ENCODE data around the gene PEPD. TPM values are rescaled to one million over a fixed set of nuclear protein-coding genes. Genes with fewer than 3 reads are reported as not detected.

The PEPD gene
- polyA plus RNA-seq, 5 donors = 39.9 to 57.4 (median 43.1) TPM

DNA sequence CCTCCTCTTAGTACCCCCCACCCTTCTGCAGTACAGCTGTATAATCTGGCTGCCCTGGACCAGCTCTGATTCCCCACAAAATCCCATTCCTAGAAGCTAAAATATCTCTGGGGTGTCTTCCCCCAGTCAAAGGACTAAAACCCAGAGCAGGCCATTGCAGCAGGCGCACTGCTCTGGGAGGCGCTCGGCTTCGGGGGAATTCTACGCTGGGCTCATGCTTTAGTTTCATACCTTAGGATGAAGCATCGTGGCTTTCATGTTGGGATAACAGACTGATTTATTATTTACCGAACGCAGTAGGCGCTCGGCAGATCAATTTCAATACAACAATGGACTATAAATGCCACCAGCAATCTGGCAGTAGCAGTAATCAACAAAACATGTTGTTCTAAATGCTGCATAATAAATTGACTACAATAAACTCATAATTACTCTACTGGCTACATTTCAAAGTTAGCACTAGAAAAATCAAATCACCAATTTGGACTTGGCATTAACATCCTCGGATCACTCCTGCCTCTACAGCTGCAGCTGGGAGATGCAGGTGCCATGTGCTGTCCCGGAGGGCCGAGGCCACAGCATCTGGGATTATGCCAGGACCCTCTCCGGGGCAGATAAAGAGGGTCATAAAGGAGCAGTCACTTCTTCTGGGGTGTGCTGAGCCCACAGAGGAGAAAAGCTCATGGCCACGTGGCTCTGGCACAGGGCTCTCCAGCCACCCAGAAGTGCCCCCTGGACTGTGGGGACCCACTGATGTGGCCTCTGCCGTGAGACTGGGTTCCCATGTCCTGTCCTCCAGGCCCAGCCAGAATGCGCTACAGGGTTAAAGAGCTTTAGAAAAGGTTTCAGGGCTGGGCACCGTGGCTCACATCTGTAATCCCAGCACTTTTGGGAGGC is 112.8 kb downstream of the PEPD start:
- no peak for DNase-seq

DNA sequence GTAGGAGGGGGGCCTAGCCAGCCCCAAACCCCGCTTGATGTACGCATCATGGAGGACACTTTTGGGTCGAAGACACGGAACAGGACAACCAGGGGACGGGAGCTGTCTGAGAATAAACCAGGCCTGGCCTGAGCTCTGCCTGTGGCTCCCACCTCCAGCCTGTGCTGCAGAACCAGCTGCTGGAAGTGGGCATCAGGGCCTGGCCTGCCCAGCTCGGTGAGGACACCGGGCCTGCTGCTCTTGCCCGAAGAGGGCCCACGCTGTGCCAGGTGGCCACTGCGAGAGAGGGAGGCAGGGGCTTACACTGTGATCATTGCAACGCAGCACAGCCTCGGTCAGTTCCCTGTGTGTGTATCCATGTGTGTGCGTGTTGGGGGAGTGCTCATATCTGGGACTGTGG is 113.5 kb downstream of the PEPD start:
- no peak for DNase-seq

DNA sequence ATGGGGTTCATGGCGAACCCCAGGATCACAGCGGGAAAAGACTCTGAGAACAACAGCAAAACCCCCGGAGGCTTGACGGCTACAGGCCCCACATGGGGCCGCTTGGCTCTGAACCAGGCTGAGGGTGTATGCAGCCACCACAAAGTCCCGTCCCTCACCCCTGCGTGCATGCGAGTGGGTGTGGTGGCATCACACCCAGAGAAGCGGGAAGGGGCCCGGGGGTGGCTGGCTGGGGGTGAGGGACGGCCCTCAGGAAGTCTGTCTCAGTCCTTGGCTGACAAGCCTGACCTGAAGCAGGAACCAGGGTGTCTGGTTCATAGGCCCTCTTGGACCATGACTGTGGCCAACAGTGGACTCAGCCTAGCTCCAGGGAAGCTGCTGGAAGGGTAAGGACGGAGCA is 113.9 kb downstream of the PEPD start:
- DNase-seq = no peak

DNA sequence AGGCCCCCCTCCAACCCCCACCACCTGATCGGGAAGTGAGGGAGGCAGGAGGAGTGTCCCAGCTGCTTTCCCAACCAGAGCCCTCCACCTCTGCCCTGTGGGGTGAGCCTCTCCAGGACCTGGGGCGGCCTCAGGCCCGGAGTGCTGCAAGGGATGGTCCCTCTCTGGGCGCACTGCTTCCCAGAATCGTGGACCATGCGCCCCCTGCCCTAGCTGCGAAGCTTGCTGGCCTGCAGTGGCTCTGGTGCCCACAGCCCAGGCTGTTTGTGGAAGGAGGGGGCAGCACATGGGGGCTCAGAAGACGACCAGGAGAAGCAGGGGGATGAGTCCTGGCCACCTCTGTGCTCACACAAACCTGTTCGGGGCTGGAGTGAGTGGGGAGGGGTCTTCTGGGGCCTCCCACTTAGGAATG is 114.4 kb downstream of the PEPD start:
- no peak for DNase-seq

DNA sequence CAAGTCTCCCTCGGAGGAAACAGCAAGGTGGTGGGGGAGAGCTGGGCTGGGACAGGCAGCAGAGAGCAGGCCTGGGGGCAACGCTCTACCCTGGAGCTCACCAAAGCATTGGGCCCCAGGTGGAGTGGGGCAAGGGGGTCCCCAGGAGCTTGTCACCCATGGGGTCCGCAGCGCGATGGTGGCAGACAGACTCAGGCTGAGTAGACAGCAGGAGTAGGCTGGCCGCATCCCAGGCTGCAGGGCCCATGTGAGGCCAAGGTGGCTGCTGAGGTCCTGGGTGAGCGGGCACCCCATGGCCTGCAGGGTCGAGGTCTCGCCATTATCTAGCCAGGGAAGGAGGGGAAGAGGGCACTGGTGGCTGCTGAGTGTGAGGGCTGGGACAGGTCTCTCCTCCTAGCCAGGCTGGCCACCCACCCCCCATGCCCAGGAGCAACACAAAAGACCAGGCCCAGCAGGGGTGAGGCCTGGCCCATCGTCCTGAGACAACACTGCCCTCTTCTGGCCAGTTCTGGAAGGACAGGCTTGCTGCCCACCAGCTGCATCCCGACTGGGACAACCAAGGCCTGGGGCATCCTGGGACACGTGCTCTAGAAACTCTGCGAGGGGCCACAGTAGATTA is 115.0 kb downstream of the PEPD start:
- peak; percentile 52 to 68 for DNase-seq

DNA sequence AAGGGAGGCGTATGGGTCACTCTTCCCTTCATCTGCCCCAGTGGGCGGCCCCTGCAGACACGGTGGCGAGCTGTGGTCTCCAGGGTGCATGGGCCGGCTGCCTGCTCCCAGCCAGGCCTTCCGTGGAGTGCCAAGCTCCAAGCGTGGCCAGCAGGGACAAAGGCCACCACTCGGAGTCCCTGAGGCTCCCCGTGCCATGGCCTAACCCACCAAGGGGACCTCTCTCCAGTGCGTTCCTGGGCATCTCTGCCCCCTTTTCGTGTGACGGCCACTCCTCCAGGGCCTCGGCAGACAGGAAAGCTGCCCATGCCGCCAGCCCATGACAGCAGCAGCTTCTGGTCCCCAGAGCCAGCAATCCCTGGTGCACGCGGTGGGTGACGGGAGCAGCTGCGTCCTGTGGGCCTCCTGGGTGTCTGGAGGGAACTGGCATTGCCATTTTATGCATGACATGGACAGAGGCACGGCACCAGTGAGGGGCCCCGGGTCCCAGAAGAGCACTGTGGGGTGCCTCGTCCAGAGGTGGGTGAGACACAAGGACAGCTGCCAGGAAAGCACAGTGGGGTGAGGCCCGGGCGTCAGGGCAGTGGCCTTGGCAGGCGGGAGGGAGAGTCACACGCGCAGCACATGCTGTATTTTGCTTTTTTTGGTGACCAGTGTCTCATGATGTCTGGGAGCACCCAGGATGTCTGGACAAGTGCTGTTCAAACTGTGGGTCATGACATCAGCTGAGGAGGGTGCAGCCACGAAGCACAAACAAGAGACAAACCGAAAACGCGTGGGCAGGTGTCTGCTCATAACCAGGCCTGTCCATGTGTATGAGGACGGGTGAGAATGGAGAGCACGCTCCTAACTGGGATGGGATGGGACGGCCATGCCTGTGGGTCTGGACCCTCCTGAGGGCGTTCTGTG is 115.8 kb downstream of the PEPD start:
- no peak for DNase-seq

DNA sequence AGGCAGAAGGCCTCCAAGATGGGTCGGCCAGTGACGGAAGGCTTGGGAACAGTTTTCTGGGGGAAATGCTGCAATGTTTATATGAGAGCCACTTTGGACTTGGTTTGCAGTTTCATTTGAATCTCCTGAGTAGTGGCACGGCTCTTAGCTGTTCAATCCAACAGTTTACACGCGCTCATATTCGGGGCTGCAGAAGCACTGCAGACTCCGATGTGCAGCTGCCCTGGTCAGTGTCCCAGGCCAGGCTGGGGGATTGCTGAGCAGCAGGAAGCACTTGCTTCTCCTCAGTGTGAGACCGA is 116.4 kb downstream of the PEPD start:
- no peak for DNase-seq

DNA sequence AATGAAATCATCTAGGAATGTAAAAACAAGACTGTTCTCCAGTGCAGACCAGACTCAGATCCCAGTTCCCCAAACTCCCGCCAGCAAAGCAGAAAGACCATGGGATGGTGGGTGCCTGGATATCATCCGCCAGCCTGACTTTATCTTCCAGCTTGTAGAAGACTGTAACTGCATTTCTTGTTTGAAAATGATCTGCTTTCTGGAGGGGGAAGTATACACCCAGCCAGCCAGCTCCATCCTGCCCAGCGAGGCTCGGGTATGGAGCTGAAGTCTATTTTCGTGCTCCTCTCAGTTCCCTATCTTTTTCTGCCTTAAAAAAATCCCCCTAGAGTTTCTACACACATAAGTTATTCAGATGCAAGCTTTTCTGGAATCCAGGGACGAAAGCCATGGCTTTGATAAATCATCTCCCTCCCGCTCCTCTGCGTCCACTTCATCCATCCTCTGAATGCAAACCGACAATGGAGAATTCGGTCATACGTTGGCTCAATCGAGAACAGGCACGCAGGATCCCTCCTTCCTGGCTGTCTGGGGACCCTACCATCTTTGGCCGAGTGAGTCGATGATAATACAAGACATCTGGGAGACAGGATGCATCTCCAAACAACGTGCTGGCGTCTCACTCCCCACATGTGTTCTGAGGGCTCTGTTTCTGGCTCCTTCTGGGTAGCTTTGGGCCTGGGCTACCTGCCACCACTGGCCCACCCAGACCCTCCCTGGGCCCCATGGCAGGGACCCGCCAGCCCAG is 116.9 kb downstream of the PEPD start:
- DNase-seq = peak; percentile 62 to 65

DNA sequence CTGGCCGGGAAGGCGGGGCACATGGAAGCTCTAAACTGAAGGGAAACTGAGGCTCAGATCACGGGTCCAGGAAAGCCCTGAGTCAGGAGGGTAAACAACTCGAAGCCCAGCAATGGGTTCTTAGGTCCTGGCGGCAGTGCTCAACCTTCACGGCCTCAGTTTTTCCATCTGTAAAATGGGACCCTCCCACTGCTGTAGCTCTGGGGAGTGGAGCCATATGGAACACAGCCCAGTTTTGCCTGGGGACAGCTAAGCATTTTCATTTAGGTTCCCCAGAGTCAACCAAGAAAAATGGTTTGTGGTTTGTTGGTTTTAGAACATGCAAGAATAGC is 117.7 kb downstream of the PEPD start:
- DNase-seq = no peak

DNA sequence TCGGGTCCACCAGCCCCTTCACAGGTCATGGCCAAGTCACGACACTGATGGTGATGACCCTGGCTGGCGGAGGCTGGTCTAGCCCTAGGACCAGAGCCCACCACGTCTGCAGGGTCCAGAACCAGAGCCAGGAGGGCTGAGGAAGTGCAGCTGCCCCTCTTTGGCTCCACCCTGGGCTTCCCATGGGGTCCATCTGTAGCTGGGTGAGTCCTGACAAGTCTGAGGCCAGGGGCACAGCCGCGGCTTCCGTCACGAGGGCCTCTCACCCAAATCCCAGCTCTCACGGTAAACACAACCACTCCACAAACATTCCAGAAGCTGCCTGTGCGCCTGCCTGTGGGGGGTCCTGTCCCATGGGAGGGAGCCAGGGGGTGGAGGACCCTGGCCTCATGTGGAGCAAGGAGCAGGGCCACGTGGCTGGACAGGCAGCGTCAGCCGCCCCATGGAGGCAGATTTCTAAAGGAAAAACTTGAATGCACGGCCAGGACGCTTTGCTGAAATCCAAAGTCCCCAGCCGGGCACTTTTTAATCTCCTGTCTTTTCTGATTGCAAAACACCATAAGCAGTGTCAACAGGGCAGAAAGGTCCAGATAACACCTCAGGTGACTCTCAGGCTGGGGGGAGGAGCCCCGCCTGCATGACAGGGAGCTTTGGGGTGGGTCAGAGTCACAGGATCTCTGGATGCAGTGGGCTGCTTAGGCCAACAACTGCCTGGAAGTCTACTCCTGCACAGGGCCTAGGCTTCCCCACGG is 118.2 kb downstream of the PEPD start:
- DNase-seq = peak in 1 of 2 donors; percentile 32

DNA sequence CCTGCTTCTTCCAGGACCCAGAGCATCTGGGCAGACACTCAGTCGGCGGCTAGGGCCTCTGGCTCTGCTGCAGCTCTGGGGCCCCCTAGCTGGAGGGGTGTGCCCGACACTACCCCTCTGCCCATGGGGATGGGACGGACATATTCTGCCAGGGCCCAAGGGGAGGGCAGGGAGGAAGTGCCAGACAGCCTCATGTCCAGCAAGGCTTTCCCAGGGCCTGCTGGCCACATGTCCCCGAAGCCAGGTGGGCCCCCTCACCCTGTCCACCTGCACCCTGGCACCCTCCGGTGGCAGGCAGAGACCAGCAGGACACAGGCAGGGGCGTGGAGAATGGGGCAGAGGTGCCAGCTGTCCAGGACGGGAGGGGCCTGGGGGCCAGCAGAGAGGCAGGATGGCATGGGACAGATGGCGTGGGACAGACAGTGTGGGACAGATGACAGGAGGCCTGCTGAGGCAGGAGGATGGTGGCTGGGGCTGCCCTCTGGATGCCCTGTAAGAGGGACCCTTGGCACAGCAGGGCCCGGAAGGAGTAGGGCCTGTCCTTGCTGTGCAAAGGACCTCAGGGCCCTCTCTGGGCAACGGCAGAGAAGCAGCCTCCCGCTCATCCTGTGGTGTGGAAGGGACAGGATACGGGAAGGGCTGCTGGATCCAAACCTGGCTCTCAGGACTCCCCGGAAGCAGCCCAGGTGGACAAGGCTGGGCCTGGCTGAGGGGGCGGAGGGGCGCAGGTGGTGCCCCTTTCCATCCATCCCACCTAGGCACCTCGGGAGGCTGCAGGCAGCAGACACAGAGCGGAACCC is 119.0 kb downstream of the PEPD start:
- DNase-seq = no peak

DNA sequence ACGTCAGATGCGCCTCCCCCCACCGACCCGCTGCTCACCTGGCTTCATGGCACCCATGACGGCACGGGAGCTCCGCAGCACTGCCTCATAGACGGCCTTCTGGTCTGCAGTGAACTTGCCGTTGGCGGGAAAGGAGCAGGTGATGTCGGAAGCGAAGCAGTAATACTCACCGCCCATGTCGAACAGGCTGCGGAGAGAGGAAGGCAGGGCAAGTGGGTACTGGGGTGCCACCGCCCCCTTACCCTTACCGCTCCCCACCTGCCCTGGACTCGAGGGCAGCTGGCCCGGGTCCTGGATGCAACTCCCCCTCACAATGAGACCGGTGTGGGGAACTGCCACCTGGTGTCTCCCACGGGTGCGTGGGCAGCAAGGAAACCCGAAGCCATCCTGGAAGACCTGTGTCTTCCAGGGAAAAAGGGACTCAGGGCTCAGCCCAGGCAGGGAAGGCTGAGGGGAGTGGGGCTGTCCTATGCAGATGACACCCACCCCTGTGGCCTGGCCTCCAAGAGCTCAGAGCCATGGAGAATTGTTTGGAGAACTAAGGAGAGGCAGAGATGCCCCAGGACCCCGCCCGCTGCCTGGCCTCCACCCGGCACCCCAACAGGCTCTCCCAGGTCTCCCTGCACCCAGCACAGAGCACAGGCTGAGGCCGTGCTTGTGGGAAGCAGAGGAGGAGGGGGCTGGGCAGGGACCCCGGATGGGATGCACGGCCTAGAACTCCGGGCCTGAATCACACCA is 119.7 kb downstream of the PEPD start:
- no peak for DNase-seq

DNA sequence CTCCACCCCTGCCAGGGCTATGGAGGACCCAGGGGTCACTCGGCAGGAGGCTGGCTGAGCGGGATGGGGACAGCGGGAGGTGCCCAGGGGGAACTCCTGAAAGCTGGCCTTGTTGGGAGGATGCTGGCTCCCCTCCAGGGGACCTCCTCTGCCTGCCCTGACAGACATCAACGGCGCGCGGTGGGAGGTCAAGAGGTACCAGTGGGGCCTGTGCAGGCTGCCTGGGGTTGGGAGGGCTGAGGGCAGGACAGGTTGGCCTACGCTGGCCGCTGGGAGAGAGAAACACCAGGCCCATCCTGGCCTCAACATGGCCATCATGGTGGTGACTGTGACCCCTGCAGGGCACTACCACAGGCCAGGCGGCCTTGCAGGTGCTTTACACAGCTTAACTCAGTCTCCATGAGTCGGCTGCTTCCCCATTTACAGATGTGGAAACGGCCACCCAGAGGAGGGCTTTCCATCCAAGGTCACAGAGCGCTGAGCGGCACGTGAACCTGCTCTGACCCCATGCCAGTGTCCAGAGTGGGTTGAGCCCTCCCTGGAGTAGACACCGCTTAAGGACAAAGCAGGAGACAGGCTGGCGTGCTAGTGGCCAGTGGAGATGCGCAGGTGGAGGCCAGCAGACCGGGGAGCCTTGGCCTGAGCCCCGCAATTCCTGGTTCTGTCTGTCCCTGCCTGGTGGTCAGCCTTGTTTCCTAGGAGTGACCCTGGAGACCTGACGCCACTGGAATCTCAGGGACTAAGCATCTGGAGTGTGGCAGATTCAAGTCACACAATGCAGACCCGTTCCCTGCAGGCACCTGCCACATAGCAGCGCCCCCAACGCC is 120.5 kb downstream of the PEPD start:
- no peak for DNase-seq

DNA sequence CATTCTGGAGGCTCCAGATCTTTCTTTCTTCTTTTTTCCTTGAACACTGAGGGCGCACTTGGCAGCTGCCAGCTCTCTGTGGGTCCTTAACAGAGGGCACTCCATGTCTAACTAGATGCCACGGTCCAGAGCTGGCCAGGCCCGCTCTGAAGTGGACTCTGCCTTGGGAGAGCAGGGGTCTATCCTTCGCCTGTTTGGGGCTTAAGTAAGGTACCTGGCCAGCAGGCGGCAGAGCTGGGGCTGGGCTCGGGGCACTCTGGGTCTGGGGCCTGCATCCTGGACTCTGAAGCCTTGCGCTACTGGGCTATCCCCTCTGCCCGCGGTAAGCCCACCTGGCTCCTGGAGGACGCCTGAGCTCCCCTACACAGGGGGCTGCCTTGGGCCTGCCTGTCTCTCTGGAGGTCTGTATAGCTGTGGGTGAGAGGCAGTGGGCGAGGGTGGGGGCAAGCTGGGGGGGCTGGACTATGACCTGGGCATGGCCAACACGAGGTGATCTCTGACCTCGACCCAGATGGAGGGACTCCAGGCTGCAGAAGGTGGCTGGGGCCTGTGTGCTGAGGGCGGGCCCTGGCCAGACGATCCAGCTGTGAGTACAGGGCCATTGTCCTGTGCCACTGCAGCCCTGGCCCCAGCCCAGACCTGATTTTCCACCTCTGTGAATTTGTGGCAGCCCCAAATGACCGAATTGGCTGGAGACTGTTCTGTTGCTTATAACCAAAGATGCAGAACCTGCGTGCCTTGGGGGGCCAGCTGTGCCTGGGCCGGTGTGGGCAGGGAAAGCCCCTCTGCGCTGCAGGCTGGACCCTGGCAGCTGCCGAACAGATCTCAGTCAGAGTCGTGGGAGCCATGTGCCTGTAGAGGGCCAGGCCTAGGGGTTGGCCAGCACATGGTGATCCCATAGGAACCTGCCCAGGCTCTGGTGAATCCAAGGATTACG is 121.6 kb downstream of the PEPD start:
- DNase-seq = no peak

DNA sequence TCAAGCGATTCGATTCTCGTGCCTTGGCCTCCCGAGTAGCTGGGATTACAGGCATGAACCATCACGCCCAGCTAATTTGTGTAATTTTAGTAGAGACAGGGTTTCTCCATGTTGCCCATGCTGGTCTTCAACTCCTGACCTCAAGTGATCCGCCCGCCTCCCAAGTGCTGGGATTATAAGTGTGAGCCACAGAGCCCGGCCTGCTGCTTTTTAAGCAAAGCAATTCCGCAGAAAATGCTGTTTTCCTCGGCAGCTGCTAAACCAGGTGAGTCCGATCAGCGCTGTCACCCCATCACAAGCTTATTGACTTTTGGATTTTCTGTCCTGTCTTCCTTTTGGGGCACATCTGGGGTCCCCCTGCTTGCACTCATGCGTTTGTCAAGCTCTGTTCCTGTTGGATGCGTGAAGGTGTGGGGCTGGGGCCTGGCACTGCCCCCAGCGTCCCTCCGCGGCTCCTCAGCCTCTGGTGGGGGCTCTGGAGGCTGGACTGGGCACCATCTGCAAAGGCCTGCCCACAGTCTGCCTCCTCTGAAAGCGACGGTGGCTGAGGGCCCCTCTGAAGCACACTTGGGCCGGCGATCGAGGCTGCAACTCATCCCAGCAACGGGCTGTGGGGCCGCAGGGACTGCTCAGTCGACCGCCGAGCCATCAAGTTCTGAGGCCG is 122.4 kb downstream of the PEPD start:
- no peak for DNase-seq

DNA sequence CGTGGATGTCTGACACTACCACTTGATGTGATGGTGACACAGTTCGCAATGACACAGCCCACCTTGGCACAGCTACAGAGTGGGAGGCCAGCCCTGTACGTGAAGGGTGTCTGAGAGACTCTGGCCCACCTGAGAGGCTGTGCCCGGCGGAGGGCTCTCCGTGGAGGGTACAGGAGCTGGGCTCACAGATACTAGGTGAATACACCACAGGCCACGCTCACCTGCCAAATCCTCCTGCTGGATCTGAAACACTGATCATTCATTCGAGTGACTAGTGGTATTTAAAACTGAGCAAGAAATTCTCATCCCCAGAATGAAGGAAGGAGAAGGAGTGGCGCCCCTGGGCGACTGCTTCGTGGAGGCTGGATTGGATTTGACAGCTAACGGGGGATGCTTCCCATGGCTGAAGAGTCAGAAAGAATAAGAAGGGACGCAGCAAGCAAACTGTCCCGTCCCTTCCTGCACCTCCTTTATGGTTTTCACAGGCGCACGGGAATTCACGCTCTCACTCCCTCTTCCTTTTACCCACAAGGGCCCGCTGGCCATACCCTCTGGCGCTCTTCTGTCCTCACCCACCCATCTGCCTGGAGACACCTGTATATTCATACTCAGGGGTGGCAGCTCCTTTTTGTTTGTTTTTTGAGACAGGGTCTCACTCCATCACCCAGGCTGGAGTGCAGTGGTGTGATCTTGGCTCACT is 123.1 kb downstream of the PEPD start:
- no peak for DNase-seq

Measured in right lung (tissue), 5 donors.